PC-9 (cell line): ENCODE data around the gene TRIM24.

Source experiments
- CTCF ChIP-seq: fragments of 200-600 bp; sonication (generic); conservative IDR thresholded peaks from 2 replicates; pipeline ENCODE4 v1.6.1; 2017; ENCODE audit warnings: mixed run types, antibody characterized with exemption, mild to moderate bottlenecking, moderate library complexity
- EZH2 ChIP-seq: fragments of 200-600 bp; sonication (generic); IDR thresholded peaks from 2 replicates; pipeline ENCODE4 v1.8.0; 2017; ENCODE audit warnings: antibody characterized with exemption, low read depth

- TF ChIP-seq CTCF (no peak), EZH2 (no peak)
Measured at GRCh38 chr7:138514044-138514443, 54.0 kb downstream of the TRIM24 start.
